HG02798 (cell line): ENCODE results near the gene NRXN2.

Experiments
- ATAC-seq: cut with Tn5 transposase; IDR thresholded peaks from one replicate; pipeline ENCODE4 v1.9.1; 2021; ENCODE audit warnings: mild to moderate bottlenecking; ENCODE audit not compliant: unreplicated experiment, poor library complexity

The NRXN2 gene

DNA sequence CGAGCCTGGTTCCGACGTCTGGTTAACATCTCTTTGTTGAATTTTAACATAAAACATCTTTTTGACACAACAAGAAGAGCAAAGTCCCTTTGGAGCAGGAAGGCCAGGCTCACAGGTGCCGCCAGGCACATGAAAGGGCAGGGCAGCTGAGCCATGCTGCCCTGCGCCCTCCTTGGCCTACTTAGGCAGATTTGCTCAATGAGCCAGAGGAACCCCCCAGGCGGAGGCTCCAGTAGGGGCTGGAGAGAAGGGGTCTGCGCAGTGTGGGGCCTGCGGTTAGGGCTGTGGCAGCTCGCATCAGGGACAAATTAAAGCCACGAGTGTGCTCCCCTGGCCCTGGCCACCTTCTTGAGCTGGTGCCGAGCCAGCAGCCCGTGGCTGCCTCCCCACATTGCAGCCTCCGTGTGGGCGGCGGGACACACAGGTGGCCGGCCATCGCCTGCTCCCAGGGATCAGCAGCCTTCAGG lies 141.9 kb downstream of the NRXN2 start:
- no peak for ATAC-seq

DNA sequence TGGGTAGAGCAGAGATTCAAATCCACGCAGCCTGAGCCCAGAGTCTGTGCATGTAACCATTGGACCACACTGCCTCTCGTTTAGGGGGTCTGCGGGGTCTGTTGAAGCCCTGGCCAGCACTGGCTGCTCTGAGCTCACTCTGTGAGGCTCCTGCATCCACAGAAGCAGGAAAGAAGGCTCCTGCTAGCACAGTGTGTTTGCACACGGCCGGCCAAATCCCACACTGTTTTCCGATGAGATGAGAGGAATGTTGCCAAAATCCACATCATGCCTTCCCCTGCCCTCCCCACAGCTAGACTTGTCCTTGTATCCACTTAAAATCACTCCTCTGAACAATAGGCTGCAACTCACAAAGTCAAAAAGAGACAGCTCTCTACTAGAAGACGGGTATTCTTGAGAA lies 142.6 kb downstream of the NRXN2 start:
- no peak for ATAC-seq

DNA sequence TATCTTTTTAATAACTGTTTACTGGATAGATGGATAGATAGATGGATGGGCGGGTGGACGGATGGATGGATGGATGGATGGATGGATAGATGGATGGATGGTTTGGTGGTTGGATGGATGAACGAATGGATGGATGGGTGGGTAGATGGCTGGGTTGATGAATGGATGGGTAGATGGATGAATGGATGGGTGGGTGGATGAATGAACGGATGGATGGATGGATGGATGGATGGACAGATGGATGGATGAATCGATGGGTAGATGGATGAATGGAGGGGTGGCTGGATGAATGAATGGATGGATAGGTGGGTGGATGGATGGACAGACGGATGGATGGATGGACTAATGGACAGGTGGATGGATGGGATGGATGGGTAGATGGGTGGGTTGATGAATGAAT lies 145.8 kb downstream of the NRXN2 start:
- no peak for ATAC-seq

DNA sequence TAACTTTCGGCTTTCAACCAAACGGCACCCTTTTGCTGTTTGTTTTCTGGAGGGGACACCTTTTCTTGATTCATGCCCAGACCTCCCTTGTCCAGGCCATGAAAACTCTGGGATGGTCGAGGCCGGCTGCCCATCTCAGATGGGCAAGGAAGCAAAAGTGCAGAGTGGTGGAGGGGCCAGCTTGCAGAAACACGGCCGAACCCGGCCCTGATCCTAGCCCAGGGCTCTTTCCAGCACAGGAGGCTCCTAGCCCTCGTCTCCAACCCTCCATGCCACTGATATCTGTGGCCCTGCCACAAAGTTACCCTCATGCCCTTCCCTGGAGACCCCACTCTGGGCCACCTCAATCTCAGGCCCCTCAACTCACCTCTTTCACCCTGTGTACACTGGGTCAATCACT lies 150.9 kb downstream of the NRXN2 start:
- ATAC-seq = no peak

DNA sequence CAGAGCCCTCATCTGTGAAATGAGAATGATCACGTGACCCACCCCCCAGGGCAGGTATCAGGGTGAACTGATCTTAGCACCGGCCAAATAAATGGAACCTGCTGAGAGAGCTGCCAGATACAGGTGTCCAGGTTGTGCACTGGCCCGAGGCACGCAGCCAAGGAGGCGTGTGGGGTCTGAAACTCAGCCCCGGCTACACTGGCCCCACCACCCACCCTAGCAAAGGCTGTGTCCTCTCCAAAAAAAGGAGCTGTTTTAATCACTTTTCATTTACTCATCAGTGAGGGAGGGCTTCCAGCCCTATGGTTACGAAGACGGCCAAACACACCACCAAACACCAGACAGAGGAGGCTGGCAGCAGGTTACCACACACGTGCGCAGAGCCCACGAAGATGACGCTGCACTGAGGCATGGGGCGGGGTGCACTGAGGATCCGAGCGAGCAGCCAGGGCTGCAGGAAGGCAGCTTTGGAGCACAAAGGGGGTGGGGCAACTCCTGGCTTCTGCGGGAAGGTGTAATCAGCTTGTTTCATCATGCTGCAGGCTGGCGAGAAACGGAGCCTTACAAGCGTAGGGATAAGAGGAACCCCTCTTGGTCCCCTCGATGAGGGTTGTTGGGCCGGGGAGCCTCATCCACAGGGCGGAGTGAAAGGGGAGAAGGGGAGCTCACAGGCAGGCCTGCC lies 151.4 kb downstream of the NRXN2 start:
- ATAC-seq = no peak

DNA sequence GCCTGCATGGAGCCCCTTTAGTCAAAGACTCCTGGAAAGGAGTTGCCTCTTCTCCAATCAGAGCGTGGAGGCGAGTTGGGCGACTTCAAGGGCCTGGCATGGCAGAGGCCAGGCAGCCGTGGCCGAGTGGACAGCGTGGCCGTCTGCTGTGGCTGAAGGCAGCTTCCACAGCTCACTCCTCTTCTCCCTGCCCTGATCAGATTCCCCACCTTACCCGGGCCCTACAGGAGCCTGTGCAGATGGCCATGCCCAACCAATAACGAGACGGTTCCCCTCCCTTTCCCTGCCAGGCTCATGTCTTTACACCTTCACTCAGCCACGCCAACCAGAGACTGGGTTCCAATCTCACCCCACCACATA lies 152.0 kb downstream of the NRXN2 start:
- ATAC-seq = no peak

DNA sequence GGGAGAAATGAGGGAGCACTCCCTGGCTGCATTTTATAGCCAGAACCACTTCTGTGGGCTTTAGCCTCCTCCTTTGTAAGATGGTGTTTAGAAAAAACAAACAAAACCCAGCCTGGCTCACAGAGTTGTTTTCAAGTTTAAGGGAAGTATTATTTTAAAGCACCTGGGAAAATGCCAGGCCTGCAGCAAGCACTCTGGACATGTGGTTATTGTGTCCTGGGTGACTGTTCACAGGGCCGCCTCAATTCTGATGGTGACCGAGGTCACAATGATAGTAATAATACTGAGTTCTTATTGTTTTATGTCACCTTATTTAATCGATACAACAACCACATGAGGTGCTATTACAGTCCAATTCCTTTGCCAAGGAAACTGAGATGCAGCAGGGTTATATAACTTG lies 152.7 kb downstream of the NRXN2 start:
- no peak for ATAC-seq

DNA sequence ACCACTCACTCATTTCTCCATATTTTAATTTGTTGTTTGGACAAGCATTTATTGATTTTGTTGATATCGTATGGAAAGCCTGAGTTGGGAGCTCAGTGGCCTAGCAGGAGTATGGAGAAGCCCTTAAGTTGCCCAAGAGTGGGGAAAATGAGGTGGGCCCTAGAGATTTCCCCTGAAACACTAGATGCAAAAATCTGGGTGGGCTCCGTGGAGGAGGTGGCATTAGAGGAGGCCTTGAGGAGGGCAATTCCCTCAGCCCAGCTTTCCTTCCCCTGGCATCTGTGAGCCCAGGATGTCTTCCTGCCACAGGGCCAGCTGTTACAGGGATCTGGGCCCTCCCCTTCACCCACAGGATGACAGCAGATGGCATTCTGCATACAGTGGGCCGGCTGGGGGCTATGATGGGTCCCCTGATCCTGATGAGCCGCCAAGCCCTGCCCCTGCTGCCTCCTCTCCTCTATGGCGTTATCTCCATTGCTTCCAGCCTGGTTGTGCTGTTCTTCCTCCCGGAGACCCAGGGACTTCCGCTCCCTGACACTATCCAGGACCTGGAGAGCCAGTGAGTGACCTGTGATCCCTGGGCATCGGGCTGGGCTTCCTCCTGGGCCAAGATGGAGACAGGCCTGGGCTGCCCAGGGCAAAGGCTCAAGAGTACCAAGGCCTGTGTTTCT lies 153.6 kb downstream of the NRXN2 start:
- no peak for ATAC-seq

DNA sequence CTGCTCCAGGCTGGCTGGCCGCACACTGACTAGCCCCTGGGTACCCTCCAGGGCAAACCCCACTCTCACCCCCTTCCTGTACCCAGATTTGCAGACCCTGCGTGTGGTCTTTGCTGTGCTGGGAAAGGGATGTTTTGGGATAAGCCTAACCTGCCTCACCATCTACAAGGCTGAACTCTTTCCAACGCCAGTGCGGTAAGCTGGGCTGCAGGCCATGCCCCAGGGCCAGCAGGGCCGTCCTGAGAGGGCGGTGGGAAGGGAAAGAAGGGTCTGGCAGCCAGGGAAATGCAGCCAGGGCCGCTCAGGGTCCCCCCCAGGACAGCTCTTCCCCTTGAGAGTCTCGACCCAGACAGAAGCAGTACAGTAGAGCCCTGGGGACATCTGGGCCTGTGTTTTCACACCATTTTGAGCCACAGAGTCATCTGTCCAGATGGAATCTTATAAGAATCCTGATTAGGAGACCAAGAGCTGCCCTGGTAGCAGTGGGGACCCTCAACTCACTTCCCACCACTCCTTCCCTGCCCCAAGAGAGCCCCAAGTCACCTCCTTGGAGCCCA lies 154.3 kb downstream of the NRXN2 start:
- no peak for ATAC-seq

DNA sequence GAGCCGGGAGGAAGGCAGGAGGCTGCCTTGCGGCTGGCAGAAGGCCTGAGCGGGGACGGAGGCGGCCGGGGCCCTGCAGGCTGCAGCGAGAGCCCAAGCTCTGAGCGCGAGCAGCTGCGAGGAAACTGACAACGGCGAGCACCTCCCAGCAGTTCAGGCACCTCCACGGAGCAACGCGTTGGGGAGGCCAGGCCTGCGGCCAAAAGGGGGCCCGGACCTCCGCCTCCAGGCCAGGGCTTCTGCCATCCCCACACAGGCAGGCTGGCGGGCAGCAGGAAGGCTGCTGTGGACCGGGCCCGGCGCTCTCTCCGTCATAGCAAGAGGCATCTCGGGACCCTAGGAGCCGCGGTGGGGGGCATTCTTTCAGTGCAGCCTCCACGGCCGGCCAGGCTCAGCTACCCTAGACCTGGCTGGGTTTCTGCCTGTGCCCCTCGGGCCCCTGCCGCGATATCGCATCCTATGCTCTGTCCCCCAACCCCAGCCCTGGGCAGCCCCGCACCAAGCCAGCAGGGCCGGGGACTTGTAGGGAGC lies 154.9 kb downstream of the NRXN2 start:
- ATAC-seq = no peak

DNA sequence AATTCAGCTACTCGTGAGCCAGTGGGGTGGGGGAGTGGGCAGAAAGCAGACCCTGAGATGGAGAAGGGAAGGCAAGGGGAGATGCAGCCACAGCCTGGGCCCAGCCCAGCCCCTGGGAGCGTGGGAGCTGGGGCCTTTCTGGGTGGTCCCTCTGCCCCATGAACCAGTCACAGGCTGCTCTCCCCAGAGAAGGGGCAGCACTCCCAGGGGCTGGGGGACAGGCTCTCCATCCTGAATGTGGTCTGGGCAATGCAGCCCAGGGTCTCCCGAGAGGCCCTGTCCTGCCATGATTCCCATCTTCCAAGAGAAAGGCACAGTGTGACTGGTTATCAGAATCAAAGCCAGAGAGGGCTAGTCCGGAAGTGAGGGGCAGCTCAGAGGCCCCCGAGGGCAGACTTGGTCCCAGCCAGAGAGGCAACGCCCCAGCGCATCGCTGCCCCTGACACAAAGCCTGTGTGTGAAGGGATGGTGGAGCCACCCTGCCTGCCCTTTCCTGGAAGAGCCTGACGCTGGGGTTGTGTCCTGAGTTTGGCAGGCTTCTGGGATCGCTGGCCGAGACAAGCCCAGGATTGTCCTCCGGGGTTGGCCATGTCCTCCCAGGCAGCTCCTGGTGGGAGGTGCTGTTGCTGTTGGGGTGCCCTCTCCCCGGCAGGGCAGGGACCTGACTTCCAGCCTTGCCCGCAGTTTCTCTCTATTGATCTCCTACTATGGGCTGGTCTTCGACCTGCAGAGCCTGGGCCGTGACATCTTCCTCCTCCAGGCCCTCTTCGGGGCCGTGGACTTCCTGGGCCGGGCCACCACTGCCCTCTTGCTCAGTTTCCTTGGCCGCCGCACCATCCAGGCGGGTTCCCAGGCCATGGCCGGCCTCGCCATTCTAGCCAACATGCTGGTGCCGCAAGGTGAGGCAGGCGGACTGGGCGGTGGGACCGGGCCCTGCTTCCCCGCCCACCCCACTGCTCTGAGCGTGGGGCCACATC lies 155.8 kb downstream of the NRXN2 start:
- no peak for ATAC-seq

DNA sequence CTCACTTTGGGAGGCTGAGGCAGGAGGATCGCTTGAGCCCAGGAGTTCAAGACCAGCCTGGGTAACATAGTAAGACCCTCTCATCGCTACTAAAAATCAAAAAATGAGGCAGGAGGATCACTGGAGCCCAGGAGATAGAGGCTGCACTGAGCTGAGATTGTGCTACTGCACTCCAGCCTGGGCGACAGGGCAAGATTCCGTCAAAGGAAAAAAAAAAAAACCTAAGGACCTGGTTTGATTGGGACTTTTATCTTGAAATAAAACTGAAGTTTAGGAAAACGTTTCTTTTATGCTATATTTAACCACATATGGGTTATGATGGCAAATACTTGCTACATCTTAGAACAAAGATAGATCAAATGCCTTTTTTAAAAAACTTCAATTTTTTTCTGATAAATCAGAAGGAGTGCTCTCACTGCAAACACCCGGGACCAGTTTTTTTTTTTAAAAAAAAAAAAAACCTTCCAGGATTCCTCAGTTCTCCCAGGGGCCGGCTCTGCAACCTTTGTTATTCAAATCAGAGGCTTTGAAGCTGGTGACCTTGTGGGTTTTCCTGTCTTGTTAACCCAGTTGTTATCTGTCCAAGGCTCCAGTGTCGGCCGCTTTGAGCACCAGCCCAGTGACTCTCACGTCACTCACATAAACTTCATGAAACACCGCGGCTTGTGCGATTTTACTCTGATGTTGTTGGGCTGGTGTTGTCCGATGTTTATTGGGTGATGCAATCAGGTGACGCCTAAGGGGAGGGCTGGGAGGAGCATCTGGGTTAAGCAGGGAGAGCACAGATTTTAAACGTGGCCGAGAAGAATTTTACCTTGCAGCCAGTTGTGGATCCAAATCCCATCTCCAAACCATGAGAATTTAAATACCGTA lies 156.7 kb downstream of the NRXN2 start:
- ATAC-seq = no peak

DNA sequence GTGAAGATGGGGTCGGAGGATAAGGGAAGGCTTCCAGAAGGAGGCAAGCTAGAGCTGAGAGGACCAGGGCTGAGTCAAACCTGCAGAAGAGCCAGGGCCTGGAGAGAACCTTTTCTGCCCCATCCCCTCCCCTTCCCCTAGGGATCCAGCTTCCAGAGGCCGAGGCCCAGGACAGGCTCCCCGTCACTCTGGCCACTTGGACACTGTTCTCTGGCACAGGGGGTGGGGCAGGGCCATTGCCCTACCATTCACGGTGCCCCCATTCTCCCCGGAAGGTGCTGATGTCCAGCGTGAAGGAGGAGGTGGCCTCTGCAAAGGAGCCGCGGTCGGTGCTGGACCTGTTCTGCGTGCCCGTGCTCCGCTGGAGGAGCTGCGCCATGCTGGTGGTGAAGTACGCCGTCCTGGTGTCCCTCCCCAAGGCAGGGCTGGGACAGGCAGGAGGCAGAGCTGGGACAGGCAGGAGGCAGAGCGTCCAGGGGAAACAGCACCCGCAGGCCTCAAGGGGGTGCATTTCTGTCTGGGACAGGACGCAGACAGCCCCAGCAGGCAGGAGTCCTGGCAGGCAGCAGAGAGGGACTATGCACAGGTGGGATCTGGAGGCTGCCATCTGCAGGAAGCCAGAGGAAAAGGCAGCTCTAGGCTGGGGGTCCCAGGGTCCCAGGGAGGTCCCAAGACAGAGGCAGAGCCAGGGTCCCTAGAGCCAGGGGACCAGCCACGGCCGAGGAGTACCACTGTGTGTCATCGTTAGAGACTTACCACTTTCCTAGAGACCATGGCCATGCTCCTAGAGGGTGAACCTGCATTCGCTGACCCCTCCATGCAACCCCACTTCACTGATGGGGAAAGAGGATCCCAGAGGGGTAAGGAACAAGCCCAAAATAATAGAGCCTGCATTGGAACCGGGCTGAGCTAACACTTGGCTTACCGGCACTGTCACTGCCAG lies 157.8 kb downstream of the NRXN2 start:
- ATAC-seq = no peak

DNA sequence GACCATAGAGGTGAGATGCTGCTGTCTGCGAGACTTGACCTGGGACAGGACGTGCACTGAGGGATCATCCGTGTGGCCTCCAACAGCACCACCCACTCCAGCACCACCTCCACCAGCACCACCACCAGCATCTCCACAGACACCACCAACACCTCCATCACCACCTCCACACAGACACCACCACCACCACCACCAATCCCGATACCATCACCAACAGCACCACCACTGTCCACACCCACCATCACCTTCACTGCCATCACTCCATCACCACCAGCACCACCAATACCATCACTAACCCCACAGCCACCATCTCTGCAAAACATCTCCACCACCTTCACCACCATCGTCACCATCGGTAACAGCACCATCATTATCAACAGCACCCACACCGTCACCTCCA lies 158.6 kb downstream of the NRXN2 start:
- ATAC-seq = no peak

DNA sequence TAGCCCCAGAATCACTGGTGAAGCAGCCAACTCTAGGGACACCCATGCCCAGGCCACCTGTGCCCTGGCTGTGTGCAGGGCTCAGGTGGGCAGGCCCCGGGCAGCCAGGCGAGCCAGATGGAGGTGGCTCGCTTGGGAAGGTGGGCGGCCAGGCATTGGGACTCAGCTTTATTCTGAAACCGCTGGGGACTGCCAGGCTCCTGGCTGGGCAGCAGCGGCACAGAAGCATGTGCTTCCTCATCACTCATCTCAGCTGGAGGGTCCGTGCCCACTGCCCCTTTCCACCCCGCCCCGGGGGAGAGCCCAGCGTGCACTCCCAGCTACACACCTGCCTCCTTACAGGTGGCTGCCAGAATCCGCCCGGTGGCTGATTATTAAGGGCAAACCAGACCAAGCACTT lies 159.0 kb downstream of the NRXN2 start:
- ATAC-seq = no peak

DNA sequence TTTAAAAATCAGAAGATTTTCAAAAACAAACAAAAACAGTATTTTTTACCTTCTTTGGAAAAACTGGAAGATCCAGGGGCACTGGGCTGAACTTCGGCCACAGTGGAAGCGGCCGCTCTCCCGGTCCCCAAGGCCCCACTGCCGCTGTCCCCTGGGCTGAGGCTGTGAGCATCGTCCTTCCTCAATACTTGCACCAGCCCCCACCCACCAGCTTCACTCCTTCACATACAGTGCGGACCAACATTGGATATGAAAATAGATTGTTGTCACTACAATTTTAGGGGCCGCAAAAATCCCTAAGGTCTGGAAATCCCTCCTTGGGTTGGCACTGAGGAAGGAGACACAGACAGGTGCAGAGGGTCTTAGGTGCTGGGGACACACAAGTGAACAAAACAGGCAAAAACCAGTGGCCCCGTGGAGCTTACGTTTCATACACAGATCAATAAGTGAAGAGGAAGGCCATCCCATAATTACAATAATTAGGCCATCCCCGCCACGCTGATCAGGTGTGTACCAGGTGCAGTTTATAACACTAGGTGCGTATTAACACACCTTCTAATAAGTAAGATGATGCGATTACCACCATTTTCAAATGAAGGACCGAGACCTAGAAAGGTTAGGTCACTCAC lies 160.2 kb downstream of the NRXN2 start:
- no peak for ATAC-seq

DNA sequence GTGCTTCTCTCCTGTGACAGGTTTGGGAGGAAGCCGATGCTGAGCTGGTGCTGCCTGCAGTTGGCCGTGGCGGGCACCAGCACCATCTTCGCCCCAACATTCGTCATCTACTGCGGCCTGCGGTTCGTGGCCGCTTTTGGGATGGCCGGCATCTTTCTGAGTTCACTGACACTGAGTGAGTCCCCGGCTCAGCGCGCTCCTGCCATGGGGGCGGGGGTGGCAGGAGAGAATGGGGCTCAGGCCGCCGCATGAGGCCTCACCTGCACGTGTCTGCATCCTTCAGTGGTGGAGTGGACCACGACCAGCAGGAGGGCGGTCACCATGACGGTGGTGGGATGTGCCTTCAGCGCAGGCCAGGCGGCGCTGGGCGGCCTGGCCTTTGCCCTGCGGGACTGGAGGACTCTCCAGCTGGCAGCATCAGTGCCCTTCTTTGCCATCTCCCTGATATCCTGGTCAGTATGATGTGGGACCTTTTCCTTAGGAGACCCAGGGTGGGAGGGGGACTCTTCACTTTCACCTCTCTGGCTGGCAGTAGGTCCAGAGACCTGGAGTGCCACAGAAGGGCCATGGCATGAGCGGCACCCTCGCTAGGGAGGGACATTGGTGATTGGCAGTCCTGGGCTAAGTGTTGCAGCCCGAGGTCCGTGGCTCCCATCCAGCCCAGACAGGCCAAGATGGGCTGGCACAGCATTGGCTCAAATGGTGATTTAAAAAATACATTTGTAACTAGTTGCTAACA lies 160.8 kb downstream of the NRXN2 start:
- ATAC-seq = no peak
